ENCODE measurements around the gene EPHA7.

EPHA7 gene

DNA sequence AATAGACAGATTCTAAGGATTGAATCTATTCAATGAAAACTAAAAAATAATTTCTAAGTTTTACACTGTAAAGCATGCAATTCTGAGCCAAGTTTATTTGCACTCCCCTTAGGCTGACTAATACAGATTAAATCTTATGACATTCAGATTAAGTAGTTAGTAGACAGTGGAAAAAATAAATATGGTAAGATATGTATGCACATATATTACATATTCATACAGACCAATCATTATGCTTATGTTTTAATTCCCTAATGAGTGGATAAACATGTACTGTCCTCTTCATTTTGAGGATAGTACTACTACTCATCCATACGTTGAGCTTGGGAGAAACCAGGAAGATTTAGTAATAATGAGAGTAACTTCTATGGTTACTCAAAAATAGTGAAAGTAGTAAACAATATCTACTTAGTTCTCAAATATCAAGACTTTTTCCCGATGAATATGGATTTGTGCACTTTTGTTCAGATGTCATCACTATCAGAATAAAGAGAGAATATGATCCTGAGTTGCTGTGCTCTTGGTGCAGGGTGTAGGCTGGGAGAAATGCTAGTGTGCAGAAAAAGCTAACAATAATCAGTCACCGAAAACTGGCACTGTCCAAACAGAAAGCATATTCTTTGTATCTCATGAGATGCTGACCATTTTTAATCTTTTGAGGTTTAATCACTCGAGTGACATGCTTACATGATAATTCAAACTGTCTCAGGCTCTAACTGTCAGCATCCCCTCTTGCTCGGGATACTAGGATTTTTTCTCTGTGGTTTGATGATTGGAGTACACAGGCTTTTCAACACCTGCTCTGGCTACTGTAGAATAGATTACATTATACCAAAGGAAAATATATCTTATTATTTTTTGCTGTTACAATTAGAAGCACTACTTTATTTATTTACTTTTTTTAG lies 111.6 kb downstream of the EPHA7 start:
- no peak overlapping the region for H3K4me3 ChIP-seq (ENCODE audit: low read depth, low read length)
- no peak for DNase-seq (ENCODE audit: low read depth)
- TF ChIP-seq MAX (IDR thresholded peaks at IDR 0.05; ENCODE audit: low read depth, low read length) = no peak
- no peak for TF ChIP-seq POLR2A (IDR thresholded peaks at IDR 0.05; ENCODE audit: extremely low read depth, insufficient read length)
- no peak for TF ChIP-seq CTCF (IDR thresholded peaks at IDR 0.05; ENCODE audit: low read depth, low read length)
- no peak for TF ChIP-seq MYC (IDR thresholded peaks at IDR 0.05; ENCODE audit: low read depth, low read length)

GRCh38 chr6:93305088-93305487 lies 114.3 kb downstream of the EPHA7 start:
- no peak overlapping the region for H3K4me3 ChIP-seq (ENCODE audit: low read depth, low read length)
- DNase-seq (ENCODE audit: low read depth) = no peak
- TF ChIP-seq MAX (IDR thresholded peaks at IDR 0.05; ENCODE audit: low read depth, low read length) (no peak), CTCF (IDR thresholded peaks at IDR 0.05; ENCODE audit: low read depth, low read length) (no peak), POLR2A (IDR thresholded peaks at IDR 0.05; ENCODE audit: extremely low read depth, insufficient read length) (no peak), MYC (IDR thresholded peaks at IDR 0.05; ENCODE audit: low read depth, low read length) (no peak)

DNA sequence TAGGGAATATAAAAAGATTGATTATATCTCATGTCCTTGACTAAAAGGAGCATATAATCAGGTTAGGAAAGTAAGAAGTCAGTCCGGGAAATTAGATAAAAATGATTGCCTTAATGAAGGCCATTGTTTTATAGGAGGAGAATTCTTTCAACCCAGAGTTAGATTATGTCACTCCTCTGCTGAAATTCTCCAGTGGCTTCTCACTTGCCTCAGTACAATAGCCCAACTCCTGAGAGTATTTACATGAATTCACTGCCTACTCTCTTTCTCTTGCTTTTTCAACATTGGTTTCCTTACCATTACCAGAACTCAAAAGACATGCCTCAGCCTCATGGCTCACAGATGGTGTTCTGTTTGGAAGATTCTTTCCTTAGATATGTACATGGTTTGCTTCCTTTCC lies 114.9 kb downstream of the EPHA7 start:
- DNase-seq (ENCODE audit: low read depth) = no peak
- H3K4me3 ChIP-seq (ENCODE audit: low read depth, low read length) = no peak overlapping the region
- no peak for TF ChIP-seq CTCF (IDR thresholded peaks at IDR 0.05; ENCODE audit: low read depth, low read length)
- TF ChIP-seq POLR2A (IDR thresholded peaks at IDR 0.05; ENCODE audit: extremely low read depth, insufficient read length) = no peak
- no peak for TF ChIP-seq MYC (IDR thresholded peaks at IDR 0.05; ENCODE audit: low read depth, low read length)
- no peak for TF ChIP-seq MAX (IDR thresholded peaks at IDR 0.05; ENCODE audit: low read depth, low read length)

DNA sequence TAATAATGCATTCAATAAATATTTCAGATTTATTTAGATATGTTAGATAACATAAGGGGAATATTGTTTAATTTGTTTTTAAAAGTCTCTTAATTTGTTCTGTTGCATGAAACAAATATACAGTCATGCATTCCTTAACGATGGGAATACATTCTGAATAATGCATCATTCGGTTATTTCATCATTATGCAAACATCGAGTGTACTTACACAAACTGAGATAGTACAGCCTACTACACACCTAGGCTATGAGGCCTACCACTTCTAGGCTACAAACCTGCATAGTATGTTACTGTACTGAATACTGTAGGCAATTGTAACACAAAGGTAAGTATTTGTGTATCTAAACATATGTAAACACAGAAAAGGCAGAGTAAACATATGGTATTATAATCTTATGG lies 118.7 kb downstream of the EPHA7 start:
- no peak overlapping the region for H3K4me3 ChIP-seq (ENCODE audit: low read depth, low read length)
- no peak for TF ChIP-seq CTCF (IDR thresholded peaks at IDR 0.05; ENCODE audit: low read depth, low read length)
- TF ChIP-seq POLR2A (IDR thresholded peaks at IDR 0.05; ENCODE audit: extremely low read depth, insufficient read length) = no peak
- no peak for TF ChIP-seq MAX (IDR thresholded peaks at IDR 0.05; ENCODE audit: low read depth, low read length)
- no peak for TF ChIP-seq MYC (IDR thresholded peaks at IDR 0.05; ENCODE audit: low read depth, low read length)
- DNase-seq (ENCODE audit: low read depth) = no peak

- no peak for DNase-seq (ENCODE audit: low read depth)
- no peak overlapping the region for H3K4me3 ChIP-seq (ENCODE audit: low read depth, low read length)
- no peak for TF ChIP-seq POLR2A (IDR thresholded peaks at IDR 0.05; ENCODE audit: extremely low read depth, insufficient read length)
- TF ChIP-seq MYC (IDR thresholded peaks at IDR 0.05; ENCODE audit: low read depth, low read length) = no peak
- TF ChIP-seq CTCF (IDR thresholded peaks at IDR 0.05; ENCODE audit: low read depth, low read length) = no peak
- no peak for TF ChIP-seq MAX (IDR thresholded peaks at IDR 0.05; ENCODE audit: low read depth, low read length)
These were observed 119.7 kb downstream of the EPHA7 start for GRCh38 chr6:93299622-93300021.

Data from NB4 (cell line).